Body of pancreas (tissue), 4 donors: ENCODE measurements around the gene HLA-DMB.

Experiments
- POLR2A ChIP-seq, 3 donors: fragments of 450-650 bp; IDR thresholded peaks; one replicate each; pipeline ENCODE4 v1.6.1; 2016; ENCODE audit warnings: antibody characterized with exemption in 3 of 3, mild to moderate bottlenecking in 2 of 3
- TF ChIP-seq, protein P1 (sequence below), 7 experiments: fragments of 450-650 bp in 4 of 7; fragments of 200-600 bp in 3 of 7; sonication (generic) in 3 of 7; IDR thresholded peaks; one replicate each; pipeline ENCODE4 v1.5.1; 2016 to 2019; ENCODE audit warnings: antibody characterized with exemption in 7 of 7

DNA sequence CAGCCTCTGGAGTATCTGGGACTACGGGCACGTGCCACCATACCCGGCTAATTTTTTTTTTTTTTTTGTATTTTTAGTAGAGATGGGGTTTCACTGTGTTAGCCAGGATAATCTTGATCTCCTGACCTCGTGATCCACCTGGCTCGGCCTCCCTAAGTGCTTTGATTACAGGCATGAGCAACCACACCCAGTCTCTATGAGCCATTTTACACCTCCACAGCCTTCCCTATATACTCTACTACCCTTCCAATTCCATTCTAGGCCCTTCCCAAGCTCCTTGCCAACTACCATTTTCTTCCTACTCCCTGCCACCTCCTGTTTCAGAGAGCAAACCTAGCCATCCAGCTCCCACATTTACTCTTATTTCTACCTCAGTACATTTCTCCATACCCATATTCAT is 19.7 kb upstream of the HLA-DMB start:
- TF ChIP-seq, protein P1, sequence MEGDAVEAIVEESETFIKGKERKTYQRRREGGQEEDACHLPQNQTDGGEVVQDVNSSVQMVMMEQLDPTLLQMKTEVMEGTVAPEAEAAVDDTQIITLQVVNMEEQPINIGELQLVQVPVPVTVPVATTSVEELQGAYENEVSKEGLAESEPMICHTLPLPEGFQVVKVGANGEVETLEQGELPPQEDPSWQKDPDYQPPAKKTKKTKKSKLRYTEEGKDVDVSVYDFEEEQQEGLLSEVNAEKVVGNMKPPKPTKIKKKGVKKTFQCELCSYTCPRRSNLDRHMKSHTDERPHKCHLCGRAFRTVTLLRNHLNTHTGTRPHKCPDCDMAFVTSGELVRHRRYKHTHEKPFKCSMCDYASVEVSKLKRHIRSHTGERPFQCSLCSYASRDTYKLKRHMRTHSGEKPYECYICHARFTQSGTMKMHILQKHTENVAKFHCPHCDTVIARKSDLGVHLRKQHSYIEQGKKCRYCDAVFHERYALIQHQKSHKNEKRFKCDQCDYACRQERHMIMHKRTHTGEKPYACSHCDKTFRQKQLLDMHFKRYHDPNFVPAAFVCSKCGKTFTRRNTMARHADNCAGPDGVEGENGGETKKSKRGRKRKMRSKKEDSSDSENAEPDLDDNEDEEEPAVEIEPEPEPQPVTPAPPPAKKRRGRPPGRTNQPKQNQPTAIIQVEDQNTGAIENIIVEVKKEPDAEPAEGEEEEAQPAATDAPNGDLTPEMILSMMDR (IDR thresholded peaks at IDR 0.05), result no peak
- TF ChIP-seq POLR2A (IDR thresholded peaks at IDR 0.05), result no peak
